ENCODE results near the gene SERPINB10. TPM values are rescaled to one million over a fixed set of nuclear protein-coding genes. Genes with fewer than 3 reads are reported as not detected.

Gene SERPINB10
- polyA plus RNA-seq, 2 donors, result 0.06 to 0.46 TPM

GRCh38 chr18:63971320-63972001 is 63.7 kb downstream of the SERPINB10 start:
- peaks cover 2 to 5% of the 10 kb centered on the region in 2 donors for H3K4me1 ChIP-seq (ENCODE audit: control insufficient read depth in 2 of 2, insufficient read depth in 2 of 2, low read length in 1 of 2)
- no peaks in the 10 kb centered on the region for H3K27me3 ChIP-seq (ENCODE audit: control insufficient read depth in 1 of 2, insufficient read depth in 2 of 2, low read length in 2 of 2)
- peak overlapping the region; percentile 98 to 100 for H3K27ac ChIP-seq (ENCODE audit: low read depth in 2 of 2, low read length in 1 of 2)
- peak overlapping the region; percentile 65 to 89 for H3K4me3 ChIP-seq (ENCODE audit: low read depth in 1 of 2, low read length in 2 of 2)
- 54 to 72% methylated on average over 13 of the region's 13 CpGs for WGBS, 2 donors
- no peaks in the 10 kb centered on the region for H3K9me3 ChIP-seq (ENCODE audit: control insufficient read depth in 2 of 2, insufficient read depth in 1 of 2, low read depth in 1 of 2, low read length in 1 of 2)
- H3K36me3 ChIP-seq (ENCODE audit: control insufficient read depth in 2 of 2, insufficient read depth in 2 of 2, low read length in 1 of 2), result no peaks in the 10 kb centered on the region

- H3K27me3 ChIP-seq (ENCODE audit: control insufficient read depth in 1 of 2, insufficient read depth in 2 of 2, low read length in 2 of 2), result no peaks in the 10 kb centered on the region
- H3K4me3 ChIP-seq (ENCODE audit: low read depth in 1 of 2, low read length in 2 of 2), result no peak overlapping the region
- no peaks in the 10 kb centered on the region for H3K36me3 ChIP-seq (ENCODE audit: control insufficient read depth in 2 of 2, insufficient read depth in 2 of 2, low read length in 1 of 2)
- H3K27ac ChIP-seq (ENCODE audit: low read depth in 2 of 2, low read length in 1 of 2), result no peak overlapping the region
- peaks cover 2 to 5% of the 10 kb centered on the region in 2 donors for H3K4me1 ChIP-seq (ENCODE audit: control insufficient read depth in 2 of 2, insufficient read depth in 2 of 2, low read length in 1 of 2)
- WGBS, 2 donors, result 77 to 85% methylated on average over 5 of the region's 5 CpGs
- H3K9me3 ChIP-seq (ENCODE audit: control insufficient read depth in 2 of 2, insufficient read depth in 1 of 2, low read depth in 1 of 2, low read length in 1 of 2), result no peaks in the 10 kb centered on the region
Observed at GRCh38 chr18:63972002-63972376, 64.2 kb downstream of the SERPINB10 start.

GRCh38 chr18:63974991-63975390 is 67.2 kb downstream of the SERPINB10 start:
- H3K27ac ChIP-seq (ENCODE audit: low read depth in 2 of 2, low read length in 1 of 2), result no peak overlapping the region
- H3K4me3 ChIP-seq (ENCODE audit: low read depth in 1 of 2, low read length in 2 of 2), result no peak overlapping the region
- H3K36me3 ChIP-seq (ENCODE audit: control insufficient read depth in 2 of 2, insufficient read depth in 2 of 2, low read length in 1 of 2), result peaks cover 0 to under 1% of the 10 kb centered on the region in 2 donors
- 32 to 51% methylated on average over 2 of the region's 2 CpGs for WGBS, 2 donors
- H3K4me1 ChIP-seq (ENCODE audit: control insufficient read depth in 2 of 2, insufficient read depth in 2 of 2, low read length in 1 of 2), result peaks cover 2 to 5% of the 10 kb centered on the region in 2 donors
- H3K9me3 ChIP-seq (ENCODE audit: control insufficient read depth in 2 of 2, insufficient read depth in 1 of 2, low read depth in 1 of 2, low read length in 1 of 2), result no peaks in the 10 kb centered on the region
- H3K27me3 ChIP-seq (ENCODE audit: control insufficient read depth in 1 of 2, insufficient read depth in 2 of 2, low read length in 2 of 2), result no peaks in the 10 kb centered on the region

- no peak overlapping the region for H3K4me3 ChIP-seq (ENCODE audit: low read depth in 1 of 2, low read length in 2 of 2)
- no peaks in the 10 kb centered on the region for H3K9me3 ChIP-seq (ENCODE audit: control insufficient read depth in 2 of 2, insufficient read depth in 1 of 2, low read depth in 1 of 2, low read length in 1 of 2)
- 67 to 81% methylated on average over 3 of the region's 3 CpGs for WGBS, 2 donors
- H3K27ac ChIP-seq (ENCODE audit: low read depth in 2 of 2, low read length in 1 of 2), result no peak overlapping the region
- peaks cover 2 to 5% of the 10 kb centered on the region in 2 donors for H3K4me1 ChIP-seq (ENCODE audit: control insufficient read depth in 2 of 2, insufficient read depth in 2 of 2, low read length in 1 of 2)
- H3K36me3 ChIP-seq (ENCODE audit: control insufficient read depth in 2 of 2, insufficient read depth in 2 of 2, low read length in 1 of 2), result peaks cover 0 to 5% of the 10 kb centered on the region in 2 donors
- no peaks in the 10 kb centered on the region for H3K27me3 ChIP-seq (ENCODE audit: control insufficient read depth in 1 of 2, insufficient read depth in 2 of 2, low read length in 2 of 2)
Observed at GRCh38 chr18:63975628-63976027, 67.9 kb downstream of the SERPINB10 start.

GRCh38 chr18:63977040-63977439 is 69.3 kb downstream of the SERPINB10 start:
- Histone ChIP-seq H3K4me1 (ENCODE audit: control insufficient read depth in 2 of 2, insufficient read depth in 2 of 2, low read length in 1 of 2) (no peaks in the 10 kb centered on the region), H3K27ac (ENCODE audit: low read depth in 2 of 2, low read length in 1 of 2) (no peak overlapping the region), H3K27me3 (ENCODE audit: control insufficient read depth in 1 of 2, insufficient read depth in 2 of 2, low read length in 2 of 2) (no peaks in the 10 kb centered on the region), H3K4me3 (ENCODE audit: low read depth in 1 of 2, low read length in 2 of 2) (no peak overlapping the region), H3K36me3 (ENCODE audit: control insufficient read depth in 2 of 2, insufficient read depth in 2 of 2, low read length in 1 of 2) (peaks cover 6 to 10% of the 10 kb centered on the region in 2 donors), H3K9me3 (ENCODE audit: control insufficient read depth in 2 of 2, insufficient read depth in 1 of 2, low read depth in 1 of 2, low read length in 1 of 2) (no peaks in the 10 kb centered on the region)
- WGBS, 2 donors, result 85 to 94% methylated on average over 3 of the region's 3 CpGs

GRCh38 chr18:63979409-63979920 is 71.7 kb downstream of the SERPINB10 start:
- Histone ChIP-seq H3K27ac (ENCODE audit: low read depth in 2 of 2, low read length in 1 of 2) (peak overlapping the region in 1 of 2 donors; percentile 6), H3K27me3 (ENCODE audit: control insufficient read depth in 1 of 2, insufficient read depth in 2 of 2, low read length in 2 of 2) (no peaks in the 10 kb centered on the region), H3K4me1 (ENCODE audit: control insufficient read depth in 2 of 2, insufficient read depth in 2 of 2, low read length in 1 of 2) (no peaks in the 10 kb centered on the region), H3K9me3 (ENCODE audit: control insufficient read depth in 2 of 2, insufficient read depth in 1 of 2, low read depth in 1 of 2, low read length in 1 of 2) (no peaks in the 10 kb centered on the region), H3K36me3 (ENCODE audit: control insufficient read depth in 2 of 2, insufficient read depth in 2 of 2, low read length in 1 of 2) (peaks cover 14 to 15% of the 10 kb centered on the region in 2 donors), H3K4me3 (ENCODE audit: low read depth in 1 of 2, low read length in 2 of 2) (no peak overlapping the region)
- 10% methylated on average over 6 of the region's 6 CpGs for WGBS, 2 donors

- Histone ChIP-seq H3K27me3 (ENCODE audit: control insufficient read depth in 1 of 2, insufficient read depth in 2 of 2, low read length in 2 of 2) (no peaks in the 10 kb centered on the region), H3K4me3 (ENCODE audit: low read depth in 1 of 2, low read length in 2 of 2) (no peak overlapping the region), H3K27ac (ENCODE audit: low read depth in 2 of 2, low read length in 1 of 2) (no peak overlapping the region), H3K4me1 (ENCODE audit: control insufficient read depth in 2 of 2, insufficient read depth in 2 of 2, low read length in 1 of 2) (no peaks in the 10 kb centered on the region), H3K9me3 (ENCODE audit: control insufficient read depth in 2 of 2, insufficient read depth in 1 of 2, low read depth in 1 of 2, low read length in 1 of 2) (no peaks in the 10 kb centered on the region), H3K36me3 (ENCODE audit: control insufficient read depth in 2 of 2, insufficient read depth in 2 of 2, low read length in 1 of 2) (peaks cover 14 to 16% of the 10 kb centered on the region in 2 donors)
- WGBS, 2 donors, result 66% methylated on average over 7 of the region's 7 CpGs
Observed at GRCh38 chr18:63980027-63980426, 72.3 kb downstream of the SERPINB10 start.

GRCh38 chr18:63980896-63981460 is 73.2 kb downstream of the SERPINB10 start:
- WGBS, 2 donors, result 85 to 87% methylated on average over 6 of the region's 6 CpGs

GRCh38 chr18:63981719-63982118 is 74.0 kb downstream of the SERPINB10 start:
- 36 to 56% methylated on average over 2 of the region's 2 CpGs for WGBS, 2 donors
- Histone ChIP-seq H3K36me3 (ENCODE audit: control insufficient read depth in 2 of 2, insufficient read depth in 2 of 2, low read length in 1 of 2) (peaks cover 14 to 18% of the 10 kb centered on the region in 2 donors), H3K9me3 (ENCODE audit: control insufficient read depth in 2 of 2, insufficient read depth in 1 of 2, low read depth in 1 of 2, low read length in 1 of 2) (no peaks in the 10 kb centered on the region), H3K4me3 (ENCODE audit: low read depth in 1 of 2, low read length in 2 of 2) (no peak overlapping the region), H3K27me3 (ENCODE audit: control insufficient read depth in 1 of 2, insufficient read depth in 2 of 2, low read length in 2 of 2) (no peaks in the 10 kb centered on the region), H3K27ac (ENCODE audit: low read depth in 2 of 2, low read length in 1 of 2) (no peak overlapping the region), H3K4me1 (ENCODE audit: control insufficient read depth in 2 of 2, insufficient read depth in 2 of 2, low read length in 1 of 2) (no peaks in the 10 kb centered on the region)

More at GRCh38 chr18:63980896-63981460, 73.2 kb downstream of the SERPINB10 start:
- H3K36me3 ChIP-seq (ENCODE audit: control insufficient read depth in 2 of 2, insufficient read depth in 2 of 2, low read length in 1 of 2), result peaks cover 14 to 18% of the 10 kb centered on the region in 2 donors
- H3K27me3 ChIP-seq (ENCODE audit: control insufficient read depth in 1 of 2, insufficient read depth in 2 of 2, low read length in 2 of 2), result no peaks in the 10 kb centered on the region
- H3K4me1 ChIP-seq (ENCODE audit: control insufficient read depth in 2 of 2, insufficient read depth in 2 of 2, low read length in 1 of 2), result no peaks in the 10 kb centered on the region
- H3K9me3 ChIP-seq (ENCODE audit: control insufficient read depth in 2 of 2, insufficient read depth in 1 of 2, low read depth in 1 of 2, low read length in 1 of 2), result no peaks in the 10 kb centered on the region
- no peak overlapping the region for H3K27ac ChIP-seq (ENCODE audit: low read depth in 2 of 2, low read length in 1 of 2)
- H3K4me3 ChIP-seq (ENCODE audit: low read depth in 1 of 2, low read length in 2 of 2), result no peak overlapping the region
